Measurements from ENCODE around the gene MIPOL1. TPM values are rescaled to one million over a fixed set of nuclear protein-coding genes. Genes with fewer than 3 reads are reported as not detected.

Gene MIPOL1
- total and polyA plus RNA-seq, 9 of the 15 experiments (the other 6 are each of a cell fraction or from before 2014, with no cell fraction given) = 6.7 to 21.9 (median 12.4) TPM

GRCh38 chr14:37565550-37565949 lies 367.8 kb downstream of the MIPOL1 start (continued):
- no peak for TF ChIP-seq CEBPG (CRISPR knock-in tag; IDR thresholded peaks at IDR 0.05)
- no peak for TF ChIP-seq CEBPG (tag; conservative IDR thresholded peaks at IDR 0.05 in 1 of 2, IDR thresholded peaks at IDR 0.05 in 1 of 2)
- no peak for TF ChIP-seq HMG20A (CRISPR knock-in tag; conservative IDR thresholded peaks at IDR 0.05)
- no peak for TF ChIP-seq HSF4 (CRISPR knock-in tag; IDR thresholded peaks at IDR 0.05; ENCODE audit: borderline replicate concordance)
- TF ChIP-seq HINFP (tag; conservative IDR thresholded peaks at IDR 0.05; ENCODE audit: low read depth) = no peak
- TF ChIP-seq ZNF551 (CRISPR knock-in tag; IDR thresholded peaks at IDR 0.05) = no peak
- no peak for TF ChIP-seq PRPF4 (IDR thresholded peaks at IDR 0.05; ENCODE audit: insufficient read depth, low read depth, low read length, poor library complexity, severe bottlenecking)
- no peak for TF ChIP-seq JUND (IDR thresholded peaks at IDR 0.05; ENCODE audit: borderline replicate concordance, low read depth, low read length)
- no peak for TF ChIP-seq JUND (tag; IDR thresholded peaks at IDR 0.05; ENCODE audit: borderline replicate concordance, low read depth, low read length)
- TF ChIP-seq CGGBP1 (CRISPR knock-in tag; IDR thresholded peaks at IDR 0.05) = no peak
- no peak for TF ChIP-seq ZFP30 (CRISPR knock-in tag; IDR thresholded peaks at IDR 0.05; ENCODE audit: borderline replicate concordance)
- no peak for TF ChIP-seq HDAC8 (tag; IDR thresholded peaks at IDR 0.05)
- no peak for TF ChIP-seq MITF (IDR thresholded peaks at IDR 0.05)

Data from K562 (cell line).